B cell (primary cell): Measurements from ENCODE around the gene RBM43. TPM values are rescaled to one million over a fixed set of nuclear protein-coding genes. Genes with fewer than 3 reads are reported as not detected.

Experiments used
- ATAC-seq: fragments of 200-7000 bp; cut with Tn5 transposase; one replicate; pipeline ENCODE4 v1.10.0; 2021; ENCODE audit warnings: low read depth, mild to moderate bottlenecking, moderate number of reproducible peaks, moderate library complexity
- CTCF ChIA-PET: fragments of 350-600 bp; sonication (Branson Sonifier 250); formaldehyde crosslinking; loops from one replicate; lab custom pipeline; 2021; ENCODE audit warnings: antibody characterized with exemption, inconsistent platforms; lab: Charles Lee
- POLR2A ChIA-PET: fragments of 350-600 bp; sonication (Branson Sonifier 250); formaldehyde crosslinking; loops from one replicate; lab custom pipeline; 2021; ENCODE audit warnings: antibody characterized with exemption; lab: Charles Lee
- DNase-seq: peaks from one replicate; pipeline ENCODE4 v3.0.0; 2013
- H2AFZ ChIP-seq: 2 replicates; pipeline ENCODE4 v1.6.1; 2012; ENCODE audit warnings: mild to moderate bottlenecking, low read depth, low read length; ENCODE audit not compliant: insufficient read depth, poor library complexity, severe bottlenecking
- H3K27ac ChIP-seq, 2 donors: 1 replicate in 1 of 2; 2 replicates in 1 of 2; pipeline ENCODE4 v1.5.1; 2012 to 2013; ENCODE audit warnings: low read length in 2 of 2, mild to moderate bottlenecking in 2 of 2, moderate library complexity in 1 of 2
- H3K27me3 ChIP-seq, 4 experiments: fragments of 200-600 bp in 1 of 4; sonication (generic) in 1 of 4; replicated peaks in 1 of 4; 1 replicate in 2 of 4; 2 replicates in 2 of 4; pipeline versions ENCODE4 v1.6.1 to v1.7.0; 2013 to 2016; ENCODE audit warnings: low read length in 3 of 4, mild to moderate bottlenecking in 2 of 4, mixed read lengths in 1 of 4, moderate library complexity in 1 of 4; ENCODE audit not compliant: insufficient read depth in 4 of 4, control insufficient read depth in 3 of 4; ENCODE audit errors: control extremely low read depth in 1 of 4
- H3K36me3 ChIP-seq, 2 experiments: replicated peaks in 1 of 2; 1 replicate in 1 of 2; 2 replicates in 1 of 2; pipeline versions ENCODE4 v1.6.1 to v1.7.1; 2013; ENCODE audit warnings: low read length in 1 of 2; ENCODE audit not compliant: insufficient read depth in 2 of 2, control insufficient read depth in 1 of 2; ENCODE audit errors: control extremely low read depth in 1 of 2, extremely low read depth in 1 of 2
- H3K4me1 ChIP-seq, 2 donors: fragments of 200-600 bp in 1 of 2; sonication (generic) in 1 of 2; 1 replicate in 1 of 2; 2 replicates in 1 of 2; pipeline versions ENCODE4 v1.5.1 to v1.6.1; 2013 to 2017; ENCODE audit warnings: low read length in 2 of 2; ENCODE audit not compliant: control insufficient read depth in 2 of 2, insufficient read depth in 2 of 2
- H3K4me2 ChIP-seq: replicated peaks from 2 replicates; pipeline ENCODE3; 2012; ENCODE audit warnings: mild to moderate bottlenecking, low read depth, low read length; ENCODE audit not compliant: poor library complexity, severe bottlenecking
- H3K4me3 ChIP-seq, 5 experiments: fragments of 200-600 bp in 1 of 5; sonication (generic) in 1 of 5; 1 replicate in 3 of 5; 2 replicates in 2 of 5; pipeline versions ENCODE4 v1.5.1 to v1.7.0; 2011 to 2016; ENCODE audit warnings: low read length in 4 of 5, mild to moderate bottlenecking in 4 of 5, low read depth in 2 of 5, control low read depth in 1 of 5, moderate library complexity in 1 of 5; ENCODE audit not compliant: insufficient read depth in 1 of 5; ENCODE audit errors: control extremely low read depth in 1 of 5, extremely low read depth in 1 of 5
- H3K79me2 ChIP-seq: fragments of 200-600 bp; sonication (generic); one replicate; pipeline ENCODE4 v1.6.0; 2016; ENCODE audit warnings: low read length; ENCODE audit not compliant: control insufficient read depth, insufficient read depth
- H3K9ac ChIP-seq: fragments of 200-600 bp; sonication (generic); 2 replicates; pipeline ENCODE4 v1.6.1; 2017; ENCODE audit warnings: mild to moderate bottlenecking, low read length, moderate library complexity
- H3K9me3 ChIP-seq, 3 donors: one replicate each; pipeline versions ENCODE4 v1.6.1 to v1.7.1; 2013; ENCODE audit warnings: low read length in 2 of 3; ENCODE audit not compliant: control insufficient read depth in 2 of 3, insufficient read depth in 1 of 3; ENCODE audit errors: control extremely low read depth in 1 of 3
- H4K20me1 ChIP-seq: 2 replicates; pipeline ENCODE4 v1.6.0; 2012; ENCODE audit warnings: mild to moderate bottlenecking, low read length; ENCODE audit not compliant: insufficient read depth, control insufficient read depth, poor library complexity, severe bottlenecking
- H3K27ac Mint-ChIP-seq: one replicate; pipeline ENCODE4 v1.8.0; 2021; ENCODE audit warnings: mixed read lengths
- H3K27me3 Mint-ChIP-seq: one replicate; pipeline ENCODE4 v1.8.0; 2021; ENCODE audit warnings: mixed read lengths
- H3K4me1 Mint-ChIP-seq: one replicate; pipeline ENCODE4 v1.8.0; 2021; ENCODE audit warnings: mixed read lengths
- H3K4me3 Mint-ChIP-seq: one replicate; pipeline ENCODE4 v1.8.0; 2021; ENCODE audit warnings: mixed read lengths
- H3K9me3 Mint-ChIP-seq: one replicate; pipeline ENCODE4 v1.8.0; 2022; ENCODE audit warnings: mixed read lengths; ENCODE audit not compliant: insufficient read depth
- EZH2 ChIP-seq: IDR thresholded peaks from 2 replicates; pipeline ENCODE4 v1.6.1; 2012; ENCODE audit warnings: borderline replicate concordance, low read depth, mild to moderate bottlenecking, moderate library complexity, low read length; ENCODE audit not compliant: insufficient read depth, poor library complexity, severe bottlenecking
- WGBS: methylation state at CpG from one replicate; pipeline ENCODE4 v1.1.5; 2013; ENCODE audit warnings: missing lambda C conversion rate; ENCODE audit not compliant: insufficient coverage; 5-methylcytosine and 5-hydroxymethylcytosine counted together
- intact Hi-C: fragments of 100-400 bp; cut with micrococcal nuclease; formaldehyde crosslinking; loops from one replicate; pipeline ENCODE4 v1.10.0; 2022
- polyA plus RNA-seq: library from polyadenylated mRNA; depleted of rRNA; stranded (reverse); fragments of >200 nt; gene quantifications from 2 replicates; pipeline ENCODE4 v1.2.3, GENCODE V29; 2012
- total RNA-seq, 2 donors: library from RNA; stranded (reverse); fragments of 120-200 nt in 1 of 2; gene quantifications; 1 replicate in 1 of 2; 2 replicates in 1 of 2; pipeline versions ENCODE4 v1.2.3 to v1.2.4, GENCODE V29; 2013 to 2022
- TF ChIP-seq, protein P1 (sequence below): fragments of 200-600 bp; IDR thresholded peaks from one replicate; pipeline ENCODE4 v1.8.0; 2022; ENCODE audit warnings: antibody characterized with exemption, mild to moderate bottlenecking

RBM43 gene
- total and polyA plus RNA-seq, 2 donors (not counting 1 experiment from before 2014, with no cell fraction given) = 4.8 to 8.4 TPM

DNA sequence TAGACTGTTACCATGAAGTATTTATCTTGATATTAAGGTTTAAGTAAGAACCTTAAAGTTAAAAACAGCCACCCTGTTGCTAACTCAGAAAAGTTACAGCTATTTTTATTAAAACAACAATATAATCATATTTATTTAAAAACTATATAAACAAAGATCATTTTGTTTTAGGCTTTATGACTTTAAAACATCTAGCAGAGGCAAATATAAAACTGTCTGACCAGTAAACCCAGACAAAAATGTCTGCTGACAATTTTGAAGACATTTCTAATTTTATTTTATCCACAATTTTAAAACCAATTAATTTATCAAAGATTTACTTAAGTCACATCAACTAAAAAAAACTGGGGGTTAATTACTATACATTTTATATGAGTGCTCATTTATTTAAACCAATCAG lies 14.2 kb downstream of the RBM43 start:
- ATAC-seq = no peak
- Mint-ChIP-seq H3K4me1 (no peaks in the 10 kb centered on the region), H3K4me3 (no peak overlapping the region), H3K27ac (no peak overlapping the region), H3K27me3 (no peaks in the 10 kb centered on the region), H3K9me3 (peaks cover 13% of the 10 kb centered on the region)
- H3K9ac ChIP-seq = no peak overlapping the region
- no peak overlapping the region for H3K27ac ChIP-seq
- H3K9me3 ChIP-seq = peaks cover 1 to 18% (median 16%) of the 10 kb centered on the region in 3 donors
- no peak overlapping the region for H3K4me2 ChIP-seq
- ChIA-PET POLR2A (no interaction called here), CTCF (no interaction called here)
- H2AFZ ChIP-seq = no peak overlapping the region
- H3K79me2 ChIP-seq = no peaks in the 10 kb centered on the region
- H3K27me3 ChIP-seq = no peaks in the 10 kb centered on the region
- peaks cover 6 to 19% of the 10 kb centered on the region in 2 experiments for H3K36me3 ChIP-seq
- no peaks in the 10 kb centered on the region for H4K20me1 ChIP-seq
- intact Hi-C loops = no loop called here
- H3K4me3 ChIP-seq = no peak overlapping the region
- no peak for TF ChIP-seq EZH2
- TF ChIP-seq, protein P1, sequence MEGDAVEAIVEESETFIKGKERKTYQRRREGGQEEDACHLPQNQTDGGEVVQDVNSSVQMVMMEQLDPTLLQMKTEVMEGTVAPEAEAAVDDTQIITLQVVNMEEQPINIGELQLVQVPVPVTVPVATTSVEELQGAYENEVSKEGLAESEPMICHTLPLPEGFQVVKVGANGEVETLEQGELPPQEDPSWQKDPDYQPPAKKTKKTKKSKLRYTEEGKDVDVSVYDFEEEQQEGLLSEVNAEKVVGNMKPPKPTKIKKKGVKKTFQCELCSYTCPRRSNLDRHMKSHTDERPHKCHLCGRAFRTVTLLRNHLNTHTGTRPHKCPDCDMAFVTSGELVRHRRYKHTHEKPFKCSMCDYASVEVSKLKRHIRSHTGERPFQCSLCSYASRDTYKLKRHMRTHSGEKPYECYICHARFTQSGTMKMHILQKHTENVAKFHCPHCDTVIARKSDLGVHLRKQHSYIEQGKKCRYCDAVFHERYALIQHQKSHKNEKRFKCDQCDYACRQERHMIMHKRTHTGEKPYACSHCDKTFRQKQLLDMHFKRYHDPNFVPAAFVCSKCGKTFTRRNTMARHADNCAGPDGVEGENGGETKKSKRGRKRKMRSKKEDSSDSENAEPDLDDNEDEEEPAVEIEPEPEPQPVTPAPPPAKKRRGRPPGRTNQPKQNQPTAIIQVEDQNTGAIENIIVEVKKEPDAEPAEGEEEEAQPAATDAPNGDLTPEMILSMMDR = no peak
- no peak for DNase-seq
- H3K4me1 ChIP-seq = no peaks in the 10 kb centered on the region

DNA sequence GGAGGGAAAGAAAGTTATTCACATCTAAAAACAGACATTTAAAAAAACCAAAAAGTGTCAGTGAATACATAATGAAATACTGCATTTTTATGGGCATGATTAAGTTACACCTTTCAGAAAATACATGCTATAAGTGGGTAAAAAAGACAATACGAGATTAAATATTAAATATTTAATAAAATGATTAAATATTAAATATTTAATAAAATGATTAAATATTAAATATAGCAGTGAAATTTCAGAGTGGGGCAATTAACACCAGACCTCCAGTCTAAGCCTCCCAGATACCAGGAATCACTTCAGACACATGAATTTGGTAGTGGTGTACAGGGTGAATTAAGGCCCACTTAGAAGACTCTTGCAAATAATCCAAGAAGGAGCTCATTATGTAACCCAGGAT lies 15.5 kb downstream of the RBM43 start:
- no peak for DNase-seq
- Mint-ChIP-seq H3K4me3 (no peak overlapping the region), H3K9me3 (peaks cover 13% of the 10 kb centered on the region), H3K4me1 (no peaks in the 10 kb centered on the region), H3K27me3 (peaks cover 4% of the 10 kb centered on the region), H3K27ac (no peak overlapping the region)
- Histone ChIP-seq H3K4me1 (no peaks in the 10 kb centered on the region), H3K36me3 (peaks cover 4 to 15% of the 10 kb centered on the region in 2 experiments), H2AFZ (no peak overlapping the region), H3K4me3 (no peak overlapping the region), H3K9ac (no peak overlapping the region), H3K9me3 (peaks cover 1 to 18% (median 16%) of the 10 kb centered on the region in 3 donors), H3K27me3 (no peaks in the 10 kb centered on the region), H4K20me1 (no peaks in the 10 kb centered on the region), H3K79me2 (no peaks in the 10 kb centered on the region), H3K27ac (no peak overlapping the region), H3K4me2 (no peak overlapping the region)
- ChIA-PET POLR2A (no interaction called here), CTCF (no interaction called here)
- ATAC-seq = no peak
- no peak for TF ChIP-seq EZH2
- TF ChIP-seq, protein P1 = no peak
- no CpG with 5 or more reads among the region's 1 CpG for WGBS
- intact Hi-C loops = no loop called here
